ENCODE measurements around the gene MCM3AP.
"Not testable (repeated sequence)": the region's sequence is repeated elsewhere in the genome, so short reads cannot be mapped to it uniquely, and the experiment has no call there.

Gene MCM3AP

GRCh38 chr21:46207006-46207919 lies 78.1 kb downstream of the MCM3AP start:
- DNase-seq (ENCODE audit: low read depth in 4 of 4, low spot score in 1 of 4): no peak

GRCh38 chr21:46206163-46207005 lies 79.0 kb downstream of the MCM3AP start:
- no peak for DNase-seq (ENCODE audit: low read depth in 4 of 4, low spot score in 1 of 4)

GRCh38 chr21:46205766-46206162 lies 79.6 kb downstream of the MCM3AP start:
- no peak for DNase-seq (ENCODE audit: low read depth in 4 of 4, low spot score in 1 of 4)

GRCh38 chr21:46205166-46205565 lies 80.2 kb downstream of the MCM3AP start:
- no peak for DNase-seq (ENCODE audit: low read depth in 4 of 4, low spot score in 1 of 4)

- no peak for DNase-seq (ENCODE audit: low read depth in 4 of 4, low spot score in 1 of 4)
These were observed 82.2 kb downstream of the MCM3AP start for GRCh38 chr21:46203203-46203600.

- no peak for DNase-seq (ENCODE audit: low read depth in 4 of 4, low spot score in 1 of 4)
These were observed 82.7 kb downstream of the MCM3AP start for GRCh38 chr21:46202592-46203202.

- DNase-seq (ENCODE audit: low read depth in 4 of 4, low spot score in 1 of 4): not testable (repeated sequence)
These were observed 84.3 kb downstream of the MCM3AP start for GRCh38 chr21:46200877-46201803.

GRCh38 chr21:46199436-46200373 lies 85.7 kb downstream of the MCM3AP start:
- DNase-seq (ENCODE audit: low read depth in 4 of 4, low spot score in 1 of 4): no peak

- DNase-seq (ENCODE audit: low read depth in 4 of 4, low spot score in 1 of 4): no peak
These were observed 88.7 kb downstream of the MCM3AP start for GRCh38 chr21:46196733-46197132.

GRCh38 chr21:46195595-46196195 lies 89.7 kb downstream of the MCM3AP start:
- DNase-seq (ENCODE audit: low read depth in 4 of 4, low spot score in 1 of 4): no peak

- no peak for DNase-seq (ENCODE audit: low read depth in 4 of 4, low spot score in 1 of 4)
These were observed 90.8 kb downstream of the MCM3AP start for GRCh38 chr21:46194374-46195334.

- DNase-seq (ENCODE audit: low read depth in 4 of 4, low spot score in 1 of 4): no peak
These were observed 91.5 kb downstream of the MCM3AP start for GRCh38 chr21:46193829-46194373.

- no peak for DNase-seq (ENCODE audit: low read depth in 4 of 4, low spot score in 1 of 4)
These were observed 93.5 kb downstream of the MCM3AP start for GRCh38 chr21:46191686-46192575.

- no peak for DNase-seq (ENCODE audit: low read depth in 4 of 4, low spot score in 1 of 4)
These were observed 94.1 kb downstream of the MCM3AP start for GRCh38 chr21:46191257-46191685.

- DNase-seq (ENCODE audit: low read depth in 4 of 4, low spot score in 1 of 4): no peak
These were observed 94.8 kb downstream of the MCM3AP start for GRCh38 chr21:46190491-46191131.

- no peak for DNase-seq (ENCODE audit: low read depth in 4 of 4, low spot score in 1 of 4)
These were observed 95.4 kb downstream of the MCM3AP start for GRCh38 chr21:46189959-46190490.
